ENCODE results near the gene CHD9.
"Not testable (repeated sequence)": the region's sequence is repeated elsewhere in the genome, so short reads cannot be mapped to it uniquely, and the experiment has no call there.

CHD9 gene

DNA sequence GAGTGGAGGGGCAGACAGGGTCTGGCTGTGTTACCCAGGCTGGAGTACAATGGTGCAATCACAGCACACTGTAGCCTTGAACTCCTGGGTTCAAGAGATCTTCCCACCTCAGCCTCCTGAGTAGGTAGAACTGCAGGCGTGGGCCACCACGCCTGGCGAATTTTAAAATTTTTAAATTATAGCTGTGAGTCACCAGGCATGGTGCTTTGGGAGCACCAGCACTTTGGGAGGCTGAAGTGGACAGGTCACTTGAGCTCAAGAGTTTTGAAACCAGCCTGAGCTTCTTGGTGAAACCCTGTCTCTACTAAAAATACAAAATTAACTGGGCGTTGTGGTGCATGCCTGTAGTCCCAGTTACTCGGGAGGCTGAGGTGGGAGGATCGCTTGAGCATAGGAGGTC, 114.0 kb downstream of the CHD9 start:
- no peak overlapping the region for H3K4me3 ChIP-seq (ENCODE audit: low read depth, low read length)
- no peak for TF ChIP-seq CTCF (IDR thresholded peaks at IDR 0.05; ENCODE audit: insufficient read depth, low read depth, low read length, missing control alignments)
- DNase-seq (ENCODE audit: low read depth) = no peak

DNA sequence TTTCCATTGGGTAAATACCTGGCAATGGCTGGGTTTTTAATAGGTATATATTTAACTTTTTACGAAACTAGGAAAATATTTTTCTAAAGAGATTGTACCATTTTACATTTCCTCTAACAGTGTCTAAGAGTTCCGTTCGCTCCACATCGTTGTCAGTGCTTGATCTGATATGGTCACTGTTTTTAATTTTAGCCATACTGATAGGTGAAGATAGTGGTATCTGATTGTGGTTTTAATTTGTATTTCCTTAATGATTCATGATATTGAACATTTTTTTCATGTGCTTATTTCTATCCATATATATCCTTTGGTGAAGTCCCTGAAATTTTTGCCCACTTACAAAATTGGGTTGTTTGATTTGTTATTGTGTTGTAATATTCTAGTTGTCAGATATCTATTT, 117.7 kb downstream of the CHD9 start:
- no peak for TF ChIP-seq CTCF (IDR thresholded peaks at IDR 0.05; ENCODE audit: insufficient read depth, low read depth, low read length, missing control alignments)
- no peak for DNase-seq (ENCODE audit: low read depth)
- H3K4me3 ChIP-seq (ENCODE audit: low read depth, low read length) = no peak overlapping the region

DNA sequence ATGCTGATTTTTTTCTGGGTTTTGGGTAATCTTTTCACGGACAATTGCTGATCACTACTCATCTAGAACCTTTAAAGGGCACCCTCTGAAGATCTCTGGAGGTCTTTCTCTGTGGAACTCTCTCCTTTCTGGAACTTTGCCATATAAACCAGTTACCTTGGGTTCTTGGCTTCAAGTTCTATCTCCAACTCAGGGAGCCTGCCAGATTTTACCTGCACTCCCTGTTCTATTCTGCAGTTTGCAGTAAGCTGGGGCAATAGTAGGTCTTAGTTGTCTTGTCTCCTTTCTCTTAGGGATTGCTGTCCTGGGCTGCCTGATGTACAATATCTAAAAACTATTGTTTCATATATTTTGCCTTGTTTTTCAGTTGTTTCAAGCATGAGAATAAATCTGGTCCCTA, 120.3 kb downstream of the CHD9 start:
- H3K4me3 ChIP-seq (ENCODE audit: low read depth, low read length) = no peak overlapping the region
- no peak for TF ChIP-seq CTCF (IDR thresholded peaks at IDR 0.05; ENCODE audit: insufficient read depth, low read depth, low read length, missing control alignments)
- DNase-seq (ENCODE audit: low read depth) = no peak

- no peak for DNase-seq (ENCODE audit: low read depth)
- no peak overlapping the region for H3K4me3 ChIP-seq (ENCODE audit: low read depth, low read length)
- TF ChIP-seq CTCF (IDR thresholded peaks at IDR 0.05; ENCODE audit: insufficient read depth, low read depth, low read length, missing control alignments) = no peak
Observed at GRCh38 chr16:53176434-53176833, 121.6 kb downstream of the CHD9 start.

DNA sequence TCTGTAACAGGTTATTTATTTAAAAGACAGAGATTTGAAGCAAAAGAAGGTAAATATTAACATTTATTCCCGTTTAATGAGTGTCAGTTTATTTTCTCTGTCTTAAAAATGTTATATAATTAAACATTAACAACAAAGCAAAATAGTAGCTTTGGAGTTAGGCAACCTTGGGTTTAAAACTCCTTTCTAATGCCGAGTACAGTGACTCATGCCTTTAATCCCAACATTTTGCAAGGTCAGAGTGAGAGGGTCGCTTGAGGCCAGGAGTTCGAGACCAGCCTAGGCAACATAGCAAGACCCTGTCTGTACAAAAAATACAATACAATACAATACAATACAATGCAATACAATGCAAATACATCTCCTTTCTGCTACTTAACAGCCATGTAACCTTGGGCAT, 128.7 kb downstream of the CHD9 start:
- no peak overlapping the region for H3K4me3 ChIP-seq (ENCODE audit: low read depth, low read length)
- no peak for TF ChIP-seq CTCF (IDR thresholded peaks at IDR 0.05; ENCODE audit: insufficient read depth, low read depth, low read length, missing control alignments)
- no peak for DNase-seq (ENCODE audit: low read depth)

GRCh38 chr16:53185741-53186140, 130.9 kb downstream of the CHD9 start:
- H3K4me3 ChIP-seq (ENCODE audit: low read depth, low read length); DNase-seq (ENCODE audit: low read depth): not testable (repeated sequence)

DNA sequence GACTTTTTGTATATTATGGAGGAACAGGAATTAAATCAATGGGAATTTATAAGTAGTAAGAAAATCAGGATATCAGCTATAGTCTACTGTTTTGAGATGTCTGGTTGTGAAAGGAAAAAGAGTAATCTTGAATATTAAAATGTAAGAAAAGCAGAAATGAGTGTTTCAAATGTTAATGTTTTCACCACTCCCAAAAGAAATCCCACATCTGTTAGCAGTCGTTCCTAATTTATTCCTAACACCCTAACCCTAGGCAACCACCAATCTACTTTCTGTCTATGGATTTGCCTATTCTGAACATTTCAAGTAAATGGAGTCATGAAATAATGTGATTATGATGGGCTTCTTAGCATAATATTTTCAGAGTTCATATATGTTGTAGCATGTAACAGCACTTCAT, 133.0 kb downstream of the CHD9 start:
- DNase-seq (ENCODE audit: low read depth) = no peak

More for the DNA sequence above, 133.0 kb downstream of the CHD9 start:
- no peak overlapping the region for H3K4me3 ChIP-seq (ENCODE audit: low read depth, low read length)
- no peak for TF ChIP-seq CTCF (IDR thresholded peaks at IDR 0.05; ENCODE audit: insufficient read depth, low read depth, low read length, missing control alignments)
